Putamen (tissue), 1 donor: ENCODE data around the gene MAN1C1.
A peak's percentile ranks its signal among the peaks of the same experiment; 100 is the strongest.

Source experiments
- DNase-seq: peaks from one replicate; pipeline ENCODE4 v3.0.0-alpha.2; 2016; ENCODE audit warnings: low spot score

The MAN1C1 gene

GRCh38 chr1:25616095-25616986 lies at the start of gene MAN1C1:
Gene MAN1C1, plus strand, starts transcription at chr1:25616791. Its CDS starts 1,007 bp downstream, at chr1:25617798.
- DNase-seq, result peak; percentile 93

GRCh38 chr1:25567710-25568089 lies 48.9 kb upstream of the MAN1C1 start:
- DNase-seq, result no peak

GRCh38 chr1:25568090-25568833 lies 48.3 kb upstream of the MAN1C1 start:
- DNase-seq, result no peak

GRCh38 chr1:25568834-25569596 lies 47.6 kb upstream of the MAN1C1 start:
- DNase-seq, result no peak

- no peak for DNase-seq
Observed at GRCh38 chr1:25569597-25570396, 46.8 kb upstream of the MAN1C1 start.

GRCh38 chr1:25570798-25571521 lies 45.6 kb upstream of the MAN1C1 start:
- DNase-seq, result no peak

- DNase-seq, result no peak
Observed at GRCh38 chr1:25571522-25571970, 45.0 kb upstream of the MAN1C1 start.

- no peak for DNase-seq
Observed at GRCh38 chr1:25572107-25572506, 44.5 kb upstream of the MAN1C1 start.

- DNase-seq, result no peak
Observed at GRCh38 chr1:25572708-25573590, 43.6 kb upstream of the MAN1C1 start.

GRCh38 chr1:25573591-25573930 lies 43.0 kb upstream of the MAN1C1 start:
- no peak for DNase-seq

GRCh38 chr1:25573961-25574360 lies 42.6 kb upstream of the MAN1C1 start:
- DNase-seq, result no peak

GRCh38 chr1:25575191-25575590 lies 41.4 kb upstream of the MAN1C1 start:
- no peak for DNase-seq

GRCh38 chr1:25576459-25577133 lies 40.0 kb upstream of the MAN1C1 start:
- no peak for DNase-seq

- no peak for DNase-seq
Observed at GRCh38 chr1:25577134-25577920, 39.3 kb upstream of the MAN1C1 start.

GRCh38 chr1:25579292-25580252 lies 37.0 kb upstream of the MAN1C1 start:
- DNase-seq, result no peak

- no peak for DNase-seq
Observed at GRCh38 chr1:25580927-25581326, 35.7 kb upstream of the MAN1C1 start.

GRCh38 chr1:25581764-25582163 lies 34.8 kb upstream of the MAN1C1 start:
- no peak for DNase-seq
